Parathyroid adenoma (tissue), 2 donors: Measurements from ENCODE around the gene GPR180.

Source experiments
- H2AFZ ChIP-seq: fragments of 300-600 bp; sonication (generic); one replicate; pipeline ENCODE4 v1.7.0; 2017; ENCODE audit warnings: antibody characterized with exemption, mild to moderate bottlenecking
- H3K27ac ChIP-seq: fragments of 300-600 bp; sonication (generic); one replicate; pipeline ENCODE4 v1.7.0; 2017
- H3K27me3 ChIP-seq: fragments of 300-600 bp; sonication (generic); one replicate; pipeline ENCODE4 v1.7.0; 2017; ENCODE audit warnings: low read length; ENCODE audit not compliant: control insufficient read depth, insufficient read depth
- H3K36me3 ChIP-seq: fragments of 300-600 bp; sonication (generic); one replicate; pipeline ENCODE4 v1.7.0; 2017; ENCODE audit warnings: low read length; ENCODE audit not compliant: control insufficient read depth, insufficient read depth
- H3K4me1 ChIP-seq: fragments of 300-600 bp; sonication (generic); one replicate; pipeline ENCODE4 v1.7.0; 2017; ENCODE audit warnings: control low read depth
- H3K4me2 ChIP-seq: fragments of 300-600 bp; sonication (generic); one replicate; pipeline ENCODE4 v1.7.0; 2017; ENCODE audit warnings: low read length
- H3K4me3 ChIP-seq: fragments of 300-600 bp; sonication (generic); one replicate; pipeline ENCODE4 v1.7.0; 2017; ENCODE audit warnings: low read depth, low read length
- H3K79me2 ChIP-seq: fragments of 300-600 bp; sonication (generic); one replicate; pipeline ENCODE4 v1.7.0; 2017; ENCODE audit warnings: control low read depth
- H3K9ac ChIP-seq: fragments of 300-600 bp; sonication (generic); one replicate; pipeline ENCODE4 v1.7.0; 2017; ENCODE audit warnings: mild to moderate bottlenecking
- H3K9me3 ChIP-seq: fragments of 300-600 bp; sonication (generic); one replicate; pipeline ENCODE4 v1.7.0; 2017; ENCODE audit warnings: low read length; ENCODE audit not compliant: control insufficient read depth
- TF ChIP-seq, protein P1 (sequence below): fragments of 300-600 bp; sonication (generic); IDR thresholded peaks from one replicate; pipeline ENCODE4 v1.7.0; 2017; ENCODE audit warnings: antibody characterized with exemption, mild to moderate bottlenecking
- donor health status: primary hyperparathyroidism.

Gene GPR180

GRCh38 chr13:94641409-94641941, 39.8 kb downstream of the GPR180 start:
- Histone ChIP-seq H3K27me3 (no peaks in the 10 kb centered on the region), H3K4me3 (no peak overlapping the region), H2AFZ (no peak overlapping the region), H3K27ac (no peak overlapping the region), H3K4me1 (no peaks in the 10 kb centered on the region), H3K79me2 (no peaks in the 10 kb centered on the region), H3K9me3 (no peaks in the 10 kb centered on the region), H3K9ac (no peak overlapping the region), H3K4me2 (no peak overlapping the region), H3K36me3 (no peaks in the 10 kb centered on the region)
- TF ChIP-seq, protein P1, sequence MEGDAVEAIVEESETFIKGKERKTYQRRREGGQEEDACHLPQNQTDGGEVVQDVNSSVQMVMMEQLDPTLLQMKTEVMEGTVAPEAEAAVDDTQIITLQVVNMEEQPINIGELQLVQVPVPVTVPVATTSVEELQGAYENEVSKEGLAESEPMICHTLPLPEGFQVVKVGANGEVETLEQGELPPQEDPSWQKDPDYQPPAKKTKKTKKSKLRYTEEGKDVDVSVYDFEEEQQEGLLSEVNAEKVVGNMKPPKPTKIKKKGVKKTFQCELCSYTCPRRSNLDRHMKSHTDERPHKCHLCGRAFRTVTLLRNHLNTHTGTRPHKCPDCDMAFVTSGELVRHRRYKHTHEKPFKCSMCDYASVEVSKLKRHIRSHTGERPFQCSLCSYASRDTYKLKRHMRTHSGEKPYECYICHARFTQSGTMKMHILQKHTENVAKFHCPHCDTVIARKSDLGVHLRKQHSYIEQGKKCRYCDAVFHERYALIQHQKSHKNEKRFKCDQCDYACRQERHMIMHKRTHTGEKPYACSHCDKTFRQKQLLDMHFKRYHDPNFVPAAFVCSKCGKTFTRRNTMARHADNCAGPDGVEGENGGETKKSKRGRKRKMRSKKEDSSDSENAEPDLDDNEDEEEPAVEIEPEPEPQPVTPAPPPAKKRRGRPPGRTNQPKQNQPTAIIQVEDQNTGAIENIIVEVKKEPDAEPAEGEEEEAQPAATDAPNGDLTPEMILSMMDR, result no peak

DNA sequence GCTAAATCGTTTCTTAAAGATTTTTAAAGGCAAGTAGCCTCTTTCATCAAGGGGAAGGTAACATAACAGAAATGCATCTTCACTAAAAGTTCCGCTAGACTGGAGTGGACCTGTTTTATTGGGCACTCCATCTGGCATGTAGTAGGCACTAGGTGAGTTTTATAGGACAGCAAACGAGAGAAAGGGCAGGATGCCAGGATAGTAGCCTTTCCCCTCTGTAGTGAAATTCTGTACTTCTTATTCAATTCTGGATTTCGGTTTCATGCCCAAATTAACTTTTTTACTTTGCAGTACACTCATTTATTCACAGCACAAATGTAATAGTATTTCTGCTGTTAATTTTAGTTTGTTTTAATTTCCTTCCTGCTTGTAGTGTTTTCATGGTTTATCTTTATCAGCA, 45.2 kb downstream of the GPR180 start:
- no peak overlapping the region for H2AFZ ChIP-seq
- no peaks in the 10 kb centered on the region for H3K27me3 ChIP-seq
- TF ChIP-seq, protein P1, result no peak
- H3K4me2 ChIP-seq, result no peak overlapping the region
- H3K79me2 ChIP-seq, result no peaks in the 10 kb centered on the region
- no peaks in the 10 kb centered on the region for H3K36me3 ChIP-seq
- H3K9ac ChIP-seq, result no peak overlapping the region
- H3K27ac ChIP-seq, result no peak overlapping the region
- no peaks in the 10 kb centered on the region for H3K9me3 ChIP-seq
- no peak overlapping the region for H3K4me3 ChIP-seq
- H3K4me1 ChIP-seq, result no peaks in the 10 kb centered on the region

DNA sequence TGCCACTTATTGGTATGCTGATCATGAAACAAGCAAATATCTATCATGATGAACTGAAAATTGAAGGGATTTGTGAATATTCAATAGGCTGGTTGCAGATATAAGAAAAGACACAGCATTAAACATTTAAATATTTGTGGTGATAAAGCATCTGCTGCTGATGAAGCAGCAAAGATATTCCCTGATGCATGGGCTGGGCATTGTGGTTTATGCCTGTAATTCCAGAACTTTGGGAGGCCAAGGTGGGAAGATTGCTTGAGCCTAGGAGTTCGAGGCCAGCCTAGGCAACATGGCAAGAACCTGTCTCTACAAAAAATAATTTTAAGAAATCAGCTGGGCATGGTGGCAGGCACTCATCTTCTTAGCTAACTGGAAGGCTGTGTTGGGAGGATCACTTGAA, 54.5 kb downstream of the GPR180 start:
- TF ChIP-seq, protein P1, result no peak
- no peak overlapping the region for H3K4me3 ChIP-seq
- H3K4me2 ChIP-seq, result no peak overlapping the region
- no peaks in the 10 kb centered on the region for H3K36me3 ChIP-seq
- no peaks in the 10 kb centered on the region for H3K79me2 ChIP-seq
- H3K4me1 ChIP-seq, result no peaks in the 10 kb centered on the region
- no peak overlapping the region for H3K9ac ChIP-seq
- H2AFZ ChIP-seq, result no peak overlapping the region
- no peaks in the 10 kb centered on the region for H3K27me3 ChIP-seq
- no peaks in the 10 kb centered on the region for H3K9me3 ChIP-seq
- no peak overlapping the region for H3K27ac ChIP-seq

GRCh38 chr13:94656766-94657165, 55.1 kb downstream of the GPR180 start:
- no peaks in the 10 kb centered on the region for H3K79me2 ChIP-seq
- no peak overlapping the region for H3K27ac ChIP-seq
- H3K27me3 ChIP-seq, result no peaks in the 10 kb centered on the region
- no peak overlapping the region for H3K4me3 ChIP-seq
- TF ChIP-seq, protein P1, result no peak
- H3K9me3 ChIP-seq, result no peaks in the 10 kb centered on the region
- H2AFZ ChIP-seq, result no peak overlapping the region
- H3K9ac ChIP-seq, result no peak overlapping the region
- H3K4me2 ChIP-seq, result no peak overlapping the region
- no peaks in the 10 kb centered on the region for H3K36me3 ChIP-seq
- H3K4me1 ChIP-seq, result no peaks in the 10 kb centered on the region

DNA sequence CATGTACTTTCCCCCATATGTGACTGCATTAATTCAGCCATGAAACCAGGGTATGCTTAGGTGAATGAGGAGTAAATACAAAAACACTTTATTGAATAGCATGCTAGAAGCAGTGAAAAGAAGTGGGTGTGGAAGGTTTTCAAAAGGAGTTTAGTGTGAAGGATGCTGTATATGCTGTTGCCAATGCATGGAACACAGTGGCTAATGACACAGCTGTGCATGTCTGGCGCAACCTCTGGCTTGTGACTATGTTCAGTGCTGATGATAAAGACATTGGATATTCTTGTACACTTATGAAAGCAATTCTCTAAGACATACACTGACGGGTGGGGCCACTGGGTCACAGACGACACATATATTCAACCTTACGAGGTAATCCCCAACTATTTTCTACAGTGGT, 55.5 kb downstream of the GPR180 start:
- H3K27ac ChIP-seq, result no peak overlapping the region
- no peaks in the 10 kb centered on the region for H3K36me3 ChIP-seq
- no peak overlapping the region for H3K9ac ChIP-seq
- H3K9me3 ChIP-seq, result no peaks in the 10 kb centered on the region
- no peaks in the 10 kb centered on the region for H3K4me1 ChIP-seq
- H2AFZ ChIP-seq, result no peak overlapping the region
- H3K27me3 ChIP-seq, result no peaks in the 10 kb centered on the region
- no peak overlapping the region for H3K4me2 ChIP-seq
- TF ChIP-seq, protein P1, result no peak
- H3K79me2 ChIP-seq, result no peaks in the 10 kb centered on the region
- H3K4me3 ChIP-seq, result no peak overlapping the region
